NCI-H128 (cell line): ENCODE results near the gene NR1H3.
"Not testable (repeated sequence)": the region's sequence is repeated elsewhere in the genome, so short reads cannot be mapped to it uniquely, and the experiment has no call there.

Experiments used
- DNase-seq: peaks from one replicate; lab custom pipeline; 2025; ENCODE audit not compliant: unreplicated experiment; lab: John Stamatoyannopoulos, UW

The NR1H3 gene

GRCh38 chr11:47302853-47303252, 45.1 kb downstream of the NR1H3 start:
- no peak for DNase-seq

- DNase-seq = no peak
Observed at GRCh38 chr11:47305734-47306483, 48.1 kb downstream of the NR1H3 start.

- no peak for DNase-seq
Observed at GRCh38 chr11:47306484-47306844, 48.7 kb downstream of the NR1H3 start.

- no peak for DNase-seq
Observed at GRCh38 chr11:47308050-47308823, 50.4 kb downstream of the NR1H3 start.

- DNase-seq = no peak
Observed at GRCh38 chr11:47314992-47315391, 57.2 kb downstream of the NR1H3 start.

GRCh38 chr11:47316501-47316900, 58.7 kb downstream of the NR1H3 start:
- not testable (repeated sequence) for DNase-seq

GRCh38 chr11:47317064-47317828, 59.5 kb downstream of the NR1H3 start:
- DNase-seq = no peak

- DNase-seq = no peak
Observed at GRCh38 chr11:47318166-47318565, 60.4 kb downstream of the NR1H3 start.
